Hematopoietic multipotent progenitor cell treated with erythropoietin and hydrocortisone succinate and interleukin-3 and kit ligand, for 8 days (in vitro differentiated cells): ENCODE data around the gene TMPRSS15.
A peak's percentile ranks its signal among the peaks of the same experiment; 100 is the strongest.
"Not testable (repeated sequence)": the region's sequence is repeated elsewhere in the genome, so short reads cannot be mapped to it uniquely, and the experiment has no call there.

Source experiments
- DNase-seq: peaks from one replicate; pipeline ENCODE4 v3.0.0-alpha.2; 2015

The TMPRSS15 gene

GRCh38 chr21:18403735-18404450 lies at the start of gene TMPRSS15:
Gene TMPRSS15 (minus strand): TSS chr21:18403785. CDS start chr21:18403622, 163 bp downstream.
- no peak for DNase-seq

GRCh38 chr21:18451670-18452069 lies 48.1 kb upstream of the TMPRSS15 start:
- DNase-seq = no peak

- no peak for DNase-seq
Observed at GRCh38 chr21:18449605-18450550, 46.3 kb upstream of the TMPRSS15 start.

- DNase-seq = no peak
Observed at GRCh38 chr21:18443701-18444100, 40.1 kb upstream of the TMPRSS15 start.

- DNase-seq = no peak
Observed at GRCh38 chr21:18443085-18443484, 39.5 kb upstream of the TMPRSS15 start.

GRCh38 chr21:18430341-18430740 lies 26.8 kb upstream of the TMPRSS15 start:
- no peak for DNase-seq

GRCh38 chr21:18424276-18424675 lies 20.7 kb upstream of the TMPRSS15 start:
- no peak for DNase-seq

GRCh38 chr21:18417141-18417790 lies 13.7 kb upstream of the TMPRSS15 start:
- no peak for DNase-seq

- DNase-seq = no peak
Observed at GRCh38 chr21:18411565-18411964, 8.0 kb upstream of the TMPRSS15 start.

GRCh38 chr21:18409579-18409978 lies 6.0 kb upstream of the TMPRSS15 start:
- no peak for DNase-seq

- no peak for DNase-seq
Observed at GRCh38 chr21:18398843-18399242, 4.7 kb downstream of the TMPRSS15 start.

GRCh38 chr21:18387994-18388393 lies 15.6 kb downstream of the TMPRSS15 start:
- no peak for DNase-seq

- DNase-seq = peak; percentile 8
Observed at GRCh38 chr21:18384771-18385170, 18.8 kb downstream of the TMPRSS15 start.

- DNase-seq = not testable (repeated sequence)
Observed at GRCh38 chr21:18382934-18383619, 20.5 kb downstream of the TMPRSS15 start.

GRCh38 chr21:18382141-18382540 lies 21.4 kb downstream of the TMPRSS15 start:
- no peak for DNase-seq

GRCh38 chr21:18373606-18374005 lies 30.0 kb downstream of the TMPRSS15 start:
- DNase-seq = no peak

GRCh38 chr21:18370301-18370700 lies 33.3 kb downstream of the TMPRSS15 start:
- no peak for DNase-seq

GRCh38 chr21:18369115-18369514 lies 34.5 kb downstream of the TMPRSS15 start:
- peak; percentile 11 for DNase-seq

GRCh38 chr21:18368205-18368604 lies 35.4 kb downstream of the TMPRSS15 start:
- DNase-seq = no peak

GRCh38 chr21:18356801-18357200 lies 46.8 kb downstream of the TMPRSS15 start:
- DNase-seq = no peak

GRCh38 chr21:18354947-18355346 lies 48.6 kb downstream of the TMPRSS15 start:
- no peak for DNase-seq

GRCh38 chr21:18350216-18350615 lies 53.4 kb downstream of the TMPRSS15 start:
- DNase-seq = no peak

GRCh38 chr21:18349468-18349867 lies 54.1 kb downstream of the TMPRSS15 start:
- no peak for DNase-seq
